Fibroblast of peridontal ligament (primary cell): ENCODE results near the gene ZSWIM9.

ENCODE experiments used
- DNase-seq: peaks from one replicate; pipeline ENCODE4 v3.0.0-alpha.2; 2010; ENCODE audit errors: extremely low read depth

Gene ZSWIM9

DNA sequence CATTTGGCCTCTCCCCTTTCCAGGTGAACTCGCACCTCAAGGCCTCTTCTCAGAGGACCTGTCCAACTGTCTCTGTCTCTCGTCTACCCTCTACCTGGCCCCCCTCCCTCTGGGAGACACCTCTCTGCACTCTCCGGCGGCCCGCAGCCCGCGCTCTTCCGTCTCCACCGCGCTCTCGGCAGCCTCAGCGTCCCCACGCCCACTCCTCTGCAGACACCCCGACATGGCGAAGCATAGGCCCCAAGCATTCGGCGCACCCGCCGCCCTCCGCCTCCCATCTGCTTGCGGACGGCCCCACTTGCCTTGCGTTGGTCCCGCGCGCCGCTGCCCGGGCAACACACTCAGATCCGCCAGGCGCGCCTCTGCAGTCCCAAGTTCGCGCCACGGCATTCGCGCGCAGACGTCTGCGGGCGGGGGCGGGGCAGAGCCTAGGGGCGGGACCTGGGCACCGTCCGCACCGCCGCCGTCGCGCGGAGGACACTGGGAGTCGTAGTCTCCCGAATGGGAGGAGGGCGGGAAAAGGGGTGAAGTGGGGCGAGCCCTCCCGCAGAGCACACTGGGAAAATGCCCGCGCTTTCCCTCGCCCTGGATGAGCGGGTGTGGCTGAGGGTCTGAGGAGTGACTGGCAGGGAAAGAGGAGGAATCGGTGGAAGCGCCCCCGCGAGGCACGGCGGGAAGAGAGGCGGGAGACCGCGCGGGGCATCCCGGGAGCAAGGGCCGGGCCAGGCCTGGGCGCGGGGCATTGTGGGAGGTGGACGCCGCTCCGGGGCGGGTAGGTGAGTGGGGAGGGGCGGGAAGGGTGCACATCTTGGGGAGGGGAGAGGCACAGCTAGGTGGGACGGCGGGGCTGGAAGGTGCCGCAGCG is at the start of gene ZSWIM9, which contains the start of gene LIG1:
ZSWIM9 (plus strand) TSS at position 742 of the 865 bp plus-strand sequence. CDS start 1,123 bp downstream, outside the sequence.
LIG1 (minus strand) TSS at position 406 of the 865 bp plus-strand sequence. CDS start 4,778 bp downstream, outside the sequence.
- DNase-seq = peak; percentile 94

DNA sequence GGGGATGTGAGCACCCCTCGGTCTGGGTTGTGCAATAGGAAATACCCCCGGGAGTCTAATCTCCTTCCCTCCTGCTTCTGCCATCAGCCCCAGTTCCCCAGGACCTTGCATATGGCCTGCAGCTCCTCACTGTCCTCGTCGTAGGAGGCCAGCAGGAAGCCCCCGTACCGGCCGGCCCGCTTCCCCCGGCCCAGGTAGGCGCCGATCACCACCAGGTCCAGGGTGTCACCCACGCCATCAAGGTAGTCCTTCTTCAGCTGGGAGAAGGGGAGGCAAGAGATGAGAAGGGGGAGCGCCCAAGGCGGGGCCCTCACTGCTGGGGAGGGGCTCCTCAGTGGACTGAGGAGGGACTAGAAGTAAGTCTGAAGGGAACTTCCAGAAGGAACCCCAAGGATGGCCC is 49.4 kb upstream of the ZSWIM9 start:
- DNase-seq = no peak

DNA sequence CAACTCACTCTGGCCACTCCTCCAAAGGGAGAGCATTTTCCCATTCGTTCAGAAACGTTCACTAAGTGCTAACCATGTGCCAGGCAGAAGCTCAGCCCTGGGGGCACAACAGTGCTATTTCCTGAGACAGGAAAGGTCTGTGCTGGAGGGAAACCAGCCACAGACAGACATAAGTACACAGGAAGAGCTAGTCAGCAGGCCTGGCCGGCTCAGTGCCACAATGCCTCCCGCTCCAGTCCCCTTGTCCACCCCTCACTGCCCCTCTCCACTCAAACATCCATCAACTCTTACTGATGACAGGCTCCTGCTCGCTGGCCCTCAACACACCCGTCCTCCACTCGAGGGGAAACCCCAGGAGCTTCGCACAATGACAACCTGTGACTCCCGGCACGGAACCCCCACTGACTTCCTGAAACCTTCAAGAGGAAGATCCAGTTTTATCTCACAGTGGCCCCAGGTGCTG is 48.5 kb upstream of the ZSWIM9 start:
- DNase-seq = no peak

DNA sequence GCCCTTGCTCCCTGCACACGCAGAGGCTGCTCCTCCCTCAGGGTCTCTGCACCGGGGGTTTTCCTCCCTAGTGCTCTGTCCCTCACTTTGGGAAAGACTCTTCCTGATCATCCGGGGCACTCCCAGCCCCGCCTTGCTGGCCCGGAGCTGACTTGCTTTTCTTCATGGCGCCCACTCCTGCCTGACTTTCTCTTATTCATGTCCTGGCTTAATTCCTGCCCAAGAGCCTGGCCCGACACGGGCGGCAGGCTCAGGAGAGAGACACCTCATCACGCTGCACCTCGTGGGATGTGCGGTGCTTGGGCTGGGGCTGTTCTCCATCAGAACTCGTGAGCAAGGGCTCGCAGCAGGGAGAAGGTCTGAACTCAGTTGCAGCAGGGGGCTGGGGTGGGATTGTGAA is 48.1 kb upstream of the ZSWIM9 start:
- DNase-seq = no peak

DNA sequence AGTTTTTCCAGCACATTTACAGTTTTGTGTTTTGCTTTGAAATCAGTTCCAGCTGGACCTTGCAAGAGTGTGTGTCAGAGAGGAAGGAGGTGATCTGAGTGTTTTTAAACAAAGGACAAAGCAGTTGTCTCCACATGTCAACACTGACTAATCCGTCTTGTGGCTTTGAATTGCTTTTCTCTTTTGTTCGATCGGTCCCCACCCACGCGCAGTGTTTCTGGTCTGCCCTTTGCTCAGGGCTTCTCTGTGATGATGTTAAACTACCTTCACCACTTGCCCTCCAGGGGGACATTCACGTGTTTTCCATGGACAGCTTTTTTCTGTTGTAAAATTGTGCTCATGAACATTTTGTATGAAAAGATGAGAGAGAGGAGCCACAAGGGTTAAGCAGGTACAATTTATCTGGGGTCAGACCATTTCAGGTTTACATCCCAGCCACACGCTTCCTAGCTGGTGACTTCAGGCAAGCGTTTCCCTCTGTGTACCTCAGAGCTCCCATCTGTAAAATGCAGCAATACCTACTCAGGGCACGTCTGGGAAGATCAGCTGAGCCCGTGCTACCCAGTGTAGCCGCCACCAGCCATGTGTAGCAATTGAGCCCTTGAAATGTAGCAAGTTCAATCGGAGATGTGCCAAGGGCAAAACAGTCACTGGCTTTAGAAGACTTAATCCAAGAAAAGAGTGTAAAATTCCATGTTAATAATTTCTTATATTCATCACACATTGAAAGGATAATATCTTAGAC is 46.4 kb upstream of the ZSWIM9 start:
- peak; percentile 63 for DNase-seq

DNA sequence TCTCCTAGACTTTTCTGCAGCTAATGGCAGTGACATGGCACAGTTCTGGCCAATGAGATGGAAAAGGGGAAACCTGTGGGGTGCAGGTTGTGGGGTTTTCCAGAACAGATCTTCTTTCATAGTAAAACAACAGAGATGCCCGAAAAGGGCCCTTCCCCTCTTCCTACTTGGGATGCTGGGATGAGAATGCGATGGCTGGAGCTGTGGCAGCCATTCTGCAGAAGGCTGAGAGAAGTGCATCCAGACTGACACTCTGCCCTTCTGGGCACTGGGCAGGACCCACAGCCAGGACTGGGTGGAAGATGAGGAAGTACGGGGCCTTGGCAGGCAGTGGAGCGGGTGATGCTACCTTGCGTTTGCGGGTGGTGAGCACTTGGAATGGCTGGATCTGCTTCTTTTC is 42.9 kb upstream of the ZSWIM9 start:
- DNase-seq = no peak

DNA sequence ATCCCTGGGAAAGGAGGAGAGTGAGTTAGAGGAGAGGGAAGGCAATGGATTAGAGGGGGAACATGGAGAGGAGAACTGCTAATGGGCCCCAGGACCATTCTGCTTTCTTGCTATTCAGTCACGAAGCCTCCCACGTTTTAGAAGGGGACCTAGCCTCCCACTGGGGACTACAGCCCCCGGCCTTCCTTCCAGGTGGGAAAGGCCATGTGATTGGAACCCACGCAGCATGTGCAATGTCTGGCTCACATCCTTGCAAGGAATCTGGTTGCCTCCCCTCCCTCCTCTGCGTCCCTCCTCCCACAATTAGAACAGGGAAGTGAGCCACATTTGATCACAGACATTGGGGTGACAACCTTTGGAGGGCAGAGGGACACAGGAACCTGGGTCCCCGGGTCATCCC is 37.4 kb upstream of the ZSWIM9 start:
- DNase-seq = no peak

DNA sequence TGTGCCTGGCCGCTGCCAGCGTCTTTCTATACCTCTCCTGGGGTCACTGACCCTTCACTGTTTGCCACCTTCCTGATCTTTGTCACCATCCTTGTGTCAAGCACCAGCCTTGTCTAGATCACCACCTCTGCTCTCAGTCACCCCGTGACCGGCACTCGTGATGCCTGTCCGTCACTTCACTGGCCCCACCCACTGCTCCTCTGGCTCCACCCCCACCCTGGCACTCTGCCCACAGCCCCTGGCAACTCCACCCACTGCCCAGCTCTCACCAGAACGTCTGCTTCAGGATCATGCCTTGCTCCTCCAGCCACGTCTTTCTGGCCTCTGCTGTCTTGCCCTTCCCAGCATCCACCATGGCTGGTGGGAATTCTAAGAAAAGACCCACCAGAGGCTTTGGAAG is 35.1 kb upstream of the ZSWIM9 start:
- no peak for DNase-seq

DNA sequence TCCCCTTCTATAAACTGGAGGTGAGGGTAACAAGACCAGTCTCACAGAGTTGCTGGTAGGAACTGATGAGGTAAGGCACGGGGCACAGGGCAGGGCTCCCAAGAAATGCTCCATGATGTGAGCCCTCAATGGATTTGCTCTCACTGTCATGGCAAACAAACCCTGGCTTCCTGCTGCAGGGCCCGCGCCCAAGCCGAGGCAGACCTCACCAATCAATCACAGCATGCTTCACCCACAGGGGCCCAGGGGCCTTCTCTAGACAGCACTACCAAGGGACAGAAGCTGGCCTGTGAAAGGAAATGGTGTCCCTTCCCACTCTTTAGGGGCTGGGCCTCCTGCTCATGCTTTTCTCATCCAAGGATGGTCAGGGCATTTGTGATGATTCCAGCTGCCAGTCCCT is 33.9 kb upstream of the ZSWIM9 start:
- no peak for DNase-seq

DNA sequence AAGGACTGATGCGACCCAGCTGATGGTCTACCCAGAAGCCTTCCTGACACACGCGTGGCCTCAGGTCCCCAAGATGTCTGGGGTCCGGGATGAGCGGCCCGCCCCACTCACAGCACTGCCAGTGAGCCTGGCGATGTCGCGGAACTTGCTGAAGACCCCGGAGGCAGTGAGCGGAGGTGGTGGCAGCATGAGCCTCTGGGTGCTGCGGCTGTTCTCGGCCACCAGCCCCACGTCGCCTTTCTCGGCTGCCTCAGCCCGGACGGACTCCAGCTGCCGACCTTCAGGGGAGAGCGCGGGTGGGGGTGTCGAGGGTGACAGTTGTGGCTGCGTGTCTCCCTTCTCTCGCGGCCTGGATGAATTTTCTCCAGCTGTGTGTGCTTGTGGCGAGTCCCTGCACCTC is 33.1 kb upstream of the ZSWIM9 start:
- no peak for DNase-seq

DNA sequence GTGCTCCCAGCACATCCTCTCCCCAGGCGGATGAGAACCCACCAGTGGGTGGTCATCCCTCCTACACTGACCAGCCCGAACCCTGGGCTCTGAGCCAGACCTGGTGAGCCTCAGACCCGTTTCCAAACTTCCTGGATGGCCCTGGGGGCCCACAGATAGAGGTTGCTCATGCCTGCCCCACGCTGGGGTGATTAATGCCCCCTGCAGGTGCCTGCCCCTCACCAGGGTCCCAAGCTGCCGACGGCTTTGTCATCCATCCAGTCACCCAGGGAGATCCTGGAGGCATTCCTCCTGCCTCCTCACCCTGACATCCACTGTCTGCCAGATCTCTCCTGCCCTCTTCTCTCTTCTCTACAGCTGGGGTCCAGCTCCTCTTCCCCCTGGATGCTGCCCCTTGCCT is 31.4 kb upstream of the ZSWIM9 start:
- DNase-seq = no peak

DNA sequence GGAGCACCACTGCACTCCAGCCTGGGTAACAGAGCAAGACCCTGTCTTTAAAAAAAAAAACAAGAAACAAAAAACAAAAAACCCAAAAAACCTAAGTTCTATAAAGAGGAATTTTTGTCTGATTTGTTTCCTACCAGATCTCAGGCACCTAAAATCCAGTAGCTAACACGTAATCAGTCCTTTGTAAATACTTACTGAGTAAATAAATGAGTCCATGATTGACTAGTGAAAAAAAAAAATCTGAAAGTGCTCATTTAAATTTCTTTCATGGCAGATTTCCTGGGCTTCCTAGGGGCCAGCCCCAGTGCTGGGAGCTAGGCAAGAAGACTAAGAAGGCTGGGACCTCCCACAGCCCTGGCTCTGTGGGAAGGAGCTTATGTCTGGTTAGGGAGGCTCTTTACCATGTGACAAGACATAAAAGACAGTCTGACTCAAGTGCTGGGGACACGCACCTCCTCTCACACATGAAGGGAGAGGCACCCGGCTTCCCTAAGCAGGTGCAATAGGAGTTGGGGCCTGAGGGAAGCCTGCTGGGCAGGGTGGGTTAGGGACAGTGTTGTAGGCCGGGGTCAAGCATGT is 22.8 kb upstream of the ZSWIM9 start:
- DNase-seq = no peak

DNA sequence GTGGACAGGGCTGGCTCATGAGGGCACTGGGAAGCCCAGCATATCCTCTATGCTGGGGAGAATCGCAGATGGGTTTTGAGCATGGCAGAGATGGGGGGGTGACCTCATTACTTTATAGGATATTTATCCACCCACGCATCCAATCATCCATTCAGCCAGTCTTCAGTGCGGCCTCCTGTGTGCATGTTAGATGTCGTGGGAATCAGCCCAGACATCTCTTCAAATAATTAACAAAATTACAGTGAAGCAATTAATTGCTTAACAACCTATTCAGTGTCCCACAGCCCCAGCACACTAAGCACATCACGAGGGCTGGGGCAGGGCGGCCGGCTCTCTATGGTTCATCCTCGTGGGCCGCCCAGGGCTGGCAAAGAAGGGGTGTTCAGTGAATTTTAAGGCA is 21.9 kb upstream of the ZSWIM9 start:
- DNase-seq = no peak

DNA sequence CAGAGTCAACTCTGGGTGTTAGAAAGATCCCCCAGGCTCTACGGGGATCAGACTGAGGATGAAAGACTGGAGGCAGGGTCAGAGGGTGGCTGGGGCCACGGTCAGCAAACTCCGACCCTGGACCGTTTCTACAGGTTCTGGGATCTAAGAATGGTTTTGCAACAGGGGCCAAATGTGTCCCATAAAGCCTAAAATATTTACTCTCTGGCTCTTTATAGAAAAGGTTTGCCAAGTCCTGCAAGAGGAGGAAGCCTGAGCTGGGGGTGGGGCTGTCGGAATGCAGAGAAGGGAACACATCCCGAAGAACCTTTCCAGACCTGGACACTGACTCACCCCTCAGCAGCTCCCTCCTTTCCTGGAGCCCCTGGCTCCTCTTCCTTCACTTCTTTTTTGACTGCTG is 21.1 kb upstream of the ZSWIM9 start:
- DNase-seq = no peak

DNA sequence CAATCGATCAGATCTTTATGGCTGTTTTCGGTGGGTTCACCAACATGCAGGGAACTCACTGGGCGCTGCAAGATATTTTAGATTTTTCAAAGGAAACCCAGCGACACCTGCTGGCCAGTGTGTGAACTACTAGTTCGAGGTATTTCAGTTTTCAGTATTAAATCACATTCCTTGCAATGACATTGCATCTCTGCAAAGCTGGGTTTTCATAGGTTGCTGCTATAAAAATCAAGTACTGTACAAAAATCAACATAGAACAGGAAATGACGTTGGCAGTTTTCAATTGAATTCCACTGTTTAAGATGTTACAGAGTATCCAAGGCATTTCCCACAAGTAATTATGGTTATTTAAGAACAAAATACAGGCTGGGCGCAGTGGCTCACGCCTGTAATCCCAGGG is 17.9 kb upstream of the ZSWIM9 start:
- DNase-seq = peak; percentile 97

DNA sequence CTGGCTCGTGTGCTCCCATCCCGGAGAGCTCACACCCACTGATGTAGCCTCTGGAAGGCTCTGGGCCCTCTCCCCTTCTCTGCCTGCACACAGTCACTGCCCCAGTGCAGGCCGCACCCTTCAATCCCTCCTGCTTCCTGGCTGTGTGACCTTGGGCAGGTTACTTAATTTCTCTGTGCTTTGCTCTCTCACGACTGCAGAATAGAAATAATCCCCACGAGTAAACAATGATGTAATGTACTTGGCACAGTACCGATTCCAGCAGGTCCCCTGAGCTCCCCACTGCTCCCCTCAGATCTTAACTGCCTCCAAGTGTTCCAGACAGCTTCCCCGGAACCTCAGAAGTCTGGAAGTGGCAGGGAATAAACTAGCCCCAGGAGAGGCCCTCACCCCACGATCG is 16.5 kb upstream of the ZSWIM9 start:
- DNase-seq = peak; percentile 10

DNA sequence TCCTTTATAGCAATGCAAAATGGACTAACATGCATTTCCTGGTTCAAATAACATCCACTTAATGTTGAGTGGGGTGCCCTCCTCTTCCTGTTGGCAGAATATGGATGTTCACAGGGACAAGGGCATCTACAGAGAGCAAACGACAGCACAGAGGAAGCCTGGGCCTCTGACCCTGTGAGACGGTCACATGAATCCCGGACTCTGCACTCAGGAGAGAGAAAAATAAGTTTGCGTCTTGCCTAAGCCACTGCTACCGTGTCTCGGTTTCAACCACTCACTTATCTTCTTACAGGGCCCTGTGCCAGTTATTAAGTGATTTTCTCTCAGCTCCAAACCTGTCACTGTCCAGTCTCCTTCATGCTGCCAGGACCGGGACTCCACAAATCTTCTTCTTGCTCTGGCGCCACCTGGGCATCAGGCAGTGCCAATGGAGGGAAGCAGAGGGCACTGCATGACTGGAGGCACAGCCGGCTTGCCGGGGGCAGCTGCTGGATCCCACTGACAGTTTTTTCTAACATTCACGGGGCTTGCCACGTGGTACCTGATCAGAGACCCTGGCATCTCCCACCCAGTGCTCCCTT is 12.2 kb upstream of the ZSWIM9 start:
- no peak for DNase-seq

DNA sequence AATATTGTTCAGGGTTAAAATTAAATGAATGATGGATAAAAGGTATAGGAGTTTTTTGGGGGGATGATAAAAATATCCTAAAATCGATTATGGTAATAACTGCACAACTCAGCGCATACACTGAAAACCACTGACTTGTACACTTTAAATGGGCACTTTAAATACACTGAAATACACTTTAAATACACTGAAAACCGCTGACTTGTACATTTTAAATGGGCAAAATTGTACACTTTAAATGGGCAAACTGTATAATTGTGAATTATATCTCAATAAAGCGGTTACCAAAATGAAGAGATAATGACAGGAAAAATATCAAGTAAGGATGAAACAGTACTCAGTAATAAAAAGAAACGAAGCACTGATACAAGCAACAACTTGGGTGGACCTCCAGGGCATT is 1.8 kb upstream of the ZSWIM9 start:
- no peak for DNase-seq

DNA sequence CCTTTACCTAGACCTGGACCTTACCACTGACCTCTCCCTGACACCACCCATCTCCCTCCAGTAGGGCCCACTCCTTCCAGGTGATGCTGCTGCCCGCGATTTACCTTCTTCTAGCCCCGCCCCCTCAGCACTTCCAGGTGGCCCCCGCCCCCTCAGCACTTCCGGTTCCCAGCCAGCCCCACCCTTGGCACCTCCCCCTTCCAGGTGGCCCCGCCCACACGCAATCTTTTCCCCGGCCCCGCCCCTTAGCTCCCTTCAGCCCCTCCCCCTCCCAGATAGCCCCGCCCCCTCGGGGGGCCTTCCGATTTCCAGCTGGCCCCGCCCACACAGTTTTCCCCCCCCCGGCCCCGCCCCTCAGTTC is 922 bp upstream of the ZSWIM9 start:
- DNase-seq = peak; percentile 51

DNA sequence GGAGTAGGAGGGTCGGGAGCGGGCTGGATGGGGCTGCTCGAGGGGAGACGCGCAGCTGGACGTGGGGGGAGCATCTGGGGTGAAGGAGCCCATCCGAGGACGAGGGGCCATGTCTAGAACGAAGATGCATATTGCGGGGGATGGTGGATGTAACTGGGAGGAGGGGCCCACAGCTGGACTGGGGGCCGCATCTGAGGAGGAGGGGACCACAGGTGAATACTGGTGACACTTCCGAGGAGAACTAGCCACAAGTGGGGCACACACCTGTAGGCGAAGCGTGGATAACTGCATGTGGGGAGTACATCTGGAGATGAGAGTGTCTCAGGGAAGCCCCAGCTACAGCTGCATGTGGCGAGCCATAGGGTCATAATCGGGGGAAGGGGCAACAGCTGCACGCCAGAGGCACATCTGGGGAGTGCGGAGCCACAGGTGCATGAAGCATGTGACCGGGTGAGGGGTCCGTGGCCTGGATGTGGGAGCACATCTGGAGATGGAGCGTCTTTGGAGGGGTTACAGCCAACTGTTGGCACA is 402 bp downstream of the ZSWIM9 start:
- DNase-seq = no peak

DNA sequence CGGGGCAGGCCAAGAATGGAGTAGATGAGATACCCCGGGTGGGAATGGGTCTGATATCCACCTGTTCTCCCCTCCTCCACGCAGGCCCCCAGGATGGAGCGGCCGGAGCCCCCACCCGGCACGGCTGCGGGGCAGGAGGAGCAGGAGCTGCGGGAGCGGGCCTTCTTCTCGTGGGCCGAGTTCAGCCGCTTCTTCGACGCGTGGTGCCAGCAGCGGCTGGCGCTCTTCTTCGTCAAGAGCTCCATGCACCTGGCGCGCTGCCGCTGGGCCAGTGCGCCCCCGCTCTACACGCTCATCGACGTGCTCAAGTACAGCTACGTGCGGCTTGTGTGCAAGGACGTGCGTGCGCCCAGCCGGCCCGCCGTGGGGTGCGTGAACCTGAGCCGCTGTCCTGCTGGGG is 1.2 kb downstream of the ZSWIM9 start:
- no peak for DNase-seq

DNA sequence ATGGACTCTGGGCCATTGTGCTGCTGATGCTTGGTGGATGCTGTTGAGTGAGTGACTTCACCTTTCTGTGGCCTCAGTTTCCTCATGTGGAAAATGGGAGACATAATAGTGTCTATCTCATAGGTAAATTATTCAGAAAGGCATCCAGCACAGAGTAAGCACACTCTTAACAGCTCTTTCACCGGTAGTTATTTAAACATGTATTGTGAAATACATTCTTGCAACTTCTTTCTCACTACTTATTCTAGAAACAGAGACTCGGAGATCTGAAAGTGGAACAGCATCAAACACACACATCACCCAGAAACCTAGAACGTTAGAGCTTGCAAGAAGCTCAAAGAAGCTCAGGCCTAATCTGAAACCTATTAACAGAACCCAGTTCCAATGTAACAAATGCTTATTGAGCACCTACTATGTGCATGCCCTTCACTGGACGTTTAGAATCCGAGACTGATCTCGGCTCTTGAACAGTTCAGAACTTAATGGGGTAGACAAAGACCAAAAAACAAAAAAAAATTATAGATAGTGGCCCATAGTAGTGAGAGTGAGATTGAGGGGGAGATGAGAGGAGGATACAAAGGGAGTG is 4.1 kb downstream of the ZSWIM9 start:
- DNase-seq = no peak
